ENCODE measurements around the gene SLC35B1.

SLC35B1 gene

GRCh38 chr17:49722066-49722465, 14.3 kb upstream of the SLC35B1 start:
- H3K27ac ChIP-seq: no peak overlapping the region
- no peak for TF ChIP-seq ZFX (IDR thresholded peaks at IDR 0.05; ENCODE audit: borderline replicate concordance)

- TF ChIP-seq ZFX (IDR thresholded peaks at IDR 0.05; ENCODE audit: borderline replicate concordance) (no peak), CTCF (IDR thresholded peaks at IDR 0.05) (no peak)
- no peak overlapping the region for H3K27ac ChIP-seq
Observed at GRCh38 chr17:49717371-49717861, 9.7 kb upstream of the SLC35B1 start.

GRCh38 chr17:49716668-49717364, 9.1 kb upstream of the SLC35B1 start:
- TF ChIP-seq ZFX (IDR thresholded peaks at IDR 0.05; ENCODE audit: borderline replicate concordance) (no peak), CTCF (IDR thresholded peaks at IDR 0.05) (no peak)
- H3K27ac ChIP-seq: no peak overlapping the region

- TF ChIP-seq ZFX (IDR thresholded peaks at IDR 0.05; ENCODE audit: borderline replicate concordance): no peak
- no peak for TF ChIP-seq CTCF (IDR thresholded peaks at IDR 0.05)
- no peak overlapping the region for H3K27ac ChIP-seq
Observed at GRCh38 chr17:49715717-49716279, 8.0 kb upstream of the SLC35B1 start.

- TF ChIP-seq CTCF (IDR thresholded peaks at IDR 0.05) (no peak), ZFX (IDR thresholded peaks at IDR 0.05; ENCODE audit: borderline replicate concordance) (no peak)
- no peak overlapping the region for H3K27ac ChIP-seq
Observed at GRCh38 chr17:49715216-49715615, 7.5 kb upstream of the SLC35B1 start.

- peak; percentile 65 for TF ChIP-seq CTCF (IDR thresholded peaks at IDR 0.05)
- TF ChIP-seq ZFX (IDR thresholded peaks at IDR 0.05; ENCODE audit: borderline replicate concordance): no peak
- H3K27ac ChIP-seq: peak overlapping the region; percentile 83
Observed at GRCh38 chr17:49708515-49709183, 885 bp upstream of the SLC35B1 start.

- no peak for TF ChIP-seq ZFX (IDR thresholded peaks at IDR 0.05; ENCODE audit: borderline replicate concordance)
- no peak for TF ChIP-seq CTCF (IDR thresholded peaks at IDR 0.05)
- H3K27ac ChIP-seq: peak overlapping the region; percentile 83
Observed at GRCh38 chr17:49707246-49707607, 537 bp downstream of the SLC35B1 start.

Measured in 22Rv1 (cell line).